ENCODE results near the gene UXS1. TPM values are rescaled to one million over a fixed set of nuclear protein-coding genes. Genes with fewer than 3 reads are reported as not detected.

The UXS1 gene
- total RNA-seq, 2 experiments from 2014 or later: 36.2 to 41.9 TPM

DNA sequence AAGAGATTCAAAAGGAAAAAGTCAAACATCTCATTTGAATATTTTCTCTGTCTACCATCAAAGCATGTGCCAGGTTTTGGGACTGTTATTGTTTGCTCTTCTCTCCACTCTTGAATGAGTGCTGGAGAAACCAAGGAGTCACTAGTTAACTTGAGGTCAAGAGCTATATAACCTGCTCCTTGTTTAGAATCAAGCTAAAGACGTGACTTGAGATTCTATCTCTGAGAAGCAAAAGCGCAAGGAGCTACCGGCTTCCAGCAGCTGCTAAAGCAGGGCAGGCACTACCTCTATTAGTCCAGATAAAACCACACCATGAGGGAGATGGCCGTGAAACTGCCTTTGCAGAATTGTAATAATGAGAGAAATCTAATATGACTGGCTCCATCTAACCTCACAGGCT is 36.0 kb downstream of the UXS1 start:
- Mint-ChIP-seq H3K27me3 (ENCODE audit: low read depth) (no peaks in the 10 kb centered on the region), H3K9me3 (peaks cover 12% of the 10 kb centered on the region), H3K27ac (peak overlapping the region; percentile 15), H3K36me3 (ENCODE audit: low read depth) (peaks cover 64% of the 10 kb centered on the region), H3K4me3 (no peak overlapping the region), H3K4me1 (ENCODE audit: low read depth) (peaks cover 73% of the 10 kb centered on the region)
- CTCF ChIA-PET: interaction anchor here (0.6 to 1.9 kb wide), 6 partner anchors 8 to 53 kb away, joined by 3 to 7 read pairs (median 4); no protein-coding TSS in a partner anchor
- DNase-seq: no peak
- intact Hi-C loops (cut with micrococcal nuclease): no loop called here

DNA sequence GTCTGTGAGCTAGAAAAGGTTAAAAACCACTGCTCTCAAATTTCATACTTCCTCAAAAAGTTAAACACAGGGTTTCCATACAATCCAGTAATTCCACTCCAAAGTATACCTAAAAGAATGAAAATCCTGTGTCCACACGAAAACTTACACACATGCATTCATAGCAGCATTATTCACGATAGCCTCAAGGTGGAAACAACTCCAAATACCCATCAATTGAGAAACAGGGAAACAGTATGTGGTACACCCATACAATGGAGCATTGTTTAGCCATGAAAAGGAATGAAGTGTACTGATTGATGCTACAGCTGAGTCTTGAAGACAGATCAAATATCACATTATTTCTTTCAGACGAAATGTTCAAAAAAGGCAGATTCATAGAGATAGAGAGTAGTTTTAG is 36.7 kb downstream of the UXS1 start:
- Mint-ChIP-seq H3K9me3 (peaks cover 12% of the 10 kb centered on the region), H3K27me3 (ENCODE audit: low read depth) (no peaks in the 10 kb centered on the region), H3K4me1 (ENCODE audit: low read depth) (peaks cover 69% of the 10 kb centered on the region), H3K4me3 (no peak overlapping the region), H3K27ac (peak overlapping the region; percentile 43), H3K36me3 (ENCODE audit: low read depth) (peaks cover 63% of the 10 kb centered on the region)
- CTCF ChIA-PET: interaction anchor here (1.4 to 1.5 kb wide), 2 partner anchors 9 to 35 kb away, joined by 5 read pairs; no protein-coding TSS in a partner anchor
- intact Hi-C loops (cut with micrococcal nuclease): no loop called here
- DNase-seq: no peak

DNA sequence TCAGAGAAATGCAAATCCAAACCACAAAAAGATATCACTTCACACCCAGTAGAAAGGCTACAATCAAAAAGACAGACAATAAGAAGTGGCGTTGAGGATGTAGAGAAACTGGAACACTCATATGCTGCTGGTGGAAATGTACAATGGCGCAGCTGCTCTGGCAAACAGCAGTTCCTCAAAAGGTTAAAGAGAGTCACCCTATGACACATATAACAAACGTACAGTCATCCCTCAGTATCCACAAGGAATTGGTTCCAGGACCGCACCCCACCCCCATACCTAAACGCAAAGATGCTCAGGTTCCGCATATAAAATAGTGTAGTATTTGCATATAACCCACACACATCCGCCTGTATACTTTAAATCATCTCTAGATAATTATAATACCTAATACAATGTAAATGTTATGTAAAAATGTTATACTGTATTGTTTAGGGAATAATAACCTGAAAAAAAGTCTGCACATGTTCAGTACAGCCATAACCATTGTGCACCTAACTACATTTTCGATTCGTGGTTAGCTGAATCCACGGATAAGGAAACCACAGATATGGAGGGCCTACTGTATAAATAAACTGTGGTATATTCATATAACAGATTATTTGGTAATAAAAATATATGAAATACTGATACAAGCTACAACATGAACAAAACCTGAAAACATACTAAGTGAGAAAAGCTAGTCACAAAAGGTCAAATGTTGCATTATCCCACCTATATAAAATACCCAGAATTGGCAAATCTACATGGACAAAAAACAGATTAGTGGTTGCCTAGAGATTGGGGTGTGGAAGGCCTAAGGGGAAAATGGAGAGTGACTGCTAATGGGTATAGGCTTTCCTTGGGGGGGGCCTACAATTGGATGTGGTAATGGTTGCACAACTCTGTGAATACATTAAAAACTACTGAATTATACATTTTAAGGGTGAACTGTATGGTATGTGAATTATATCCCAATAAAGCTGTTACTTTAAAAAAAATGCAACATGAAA is 37.5 kb downstream of the UXS1 start:
- peaks cover 66% of the 10 kb centered on the region for H3K36me3 Mint-ChIP-seq (ENCODE audit: low read depth)
- CTCF ChIA-PET: interaction anchor here (1.4 kb wide), 1 partner anchor 36 kb away, joined by 5 read pairs; no protein-coding TSS in a partner anchor
- H3K27me3 Mint-ChIP-seq (ENCODE audit: low read depth): no peaks in the 10 kb centered on the region
- no peak overlapping the region for H3K27ac Mint-ChIP-seq
- peak; percentile 20 for DNase-seq
- intact Hi-C loops (cut with micrococcal nuclease): no loop called here
- no peak overlapping the region for H3K4me3 Mint-ChIP-seq
- H3K4me1 Mint-ChIP-seq (ENCODE audit: low read depth): peaks cover 64% of the 10 kb centered on the region
- peaks cover 12% of the 10 kb centered on the region for H3K9me3 Mint-ChIP-seq

DNA sequence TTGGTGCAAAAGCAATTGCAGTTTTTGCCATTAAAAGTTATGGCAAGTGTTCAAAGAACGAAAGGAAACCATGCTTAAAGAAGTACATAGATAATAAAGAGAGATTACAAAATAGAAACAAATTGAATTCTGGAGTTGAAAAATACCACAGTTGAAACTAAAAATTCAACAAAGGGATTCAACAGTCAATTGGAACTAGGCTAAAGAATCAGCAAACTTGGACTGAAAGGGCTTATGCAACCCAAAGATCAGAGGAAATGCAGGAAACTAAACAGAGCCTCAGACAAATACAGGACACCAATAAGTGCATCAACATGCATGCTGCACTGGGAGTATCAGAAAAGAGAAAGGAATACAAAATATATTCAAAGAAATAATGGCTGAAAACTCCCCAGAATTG is 40.3 kb downstream of the UXS1 start:
- peaks cover 69% of the 10 kb centered on the region for H3K36me3 Mint-ChIP-seq (ENCODE audit: low read depth)
- peaks cover 12% of the 10 kb centered on the region for H3K9me3 Mint-ChIP-seq
- intact Hi-C loops (cut with micrococcal nuclease): no loop called here
- H3K27me3 Mint-ChIP-seq (ENCODE audit: low read depth): no peaks in the 10 kb centered on the region
- DNase-seq: no peak
- CTCF ChIA-PET: no interaction called here
- H3K27ac Mint-ChIP-seq: no peak overlapping the region
- H3K4me3 Mint-ChIP-seq: no peak overlapping the region
- peaks cover 37% of the 10 kb centered on the region for H3K4me1 Mint-ChIP-seq (ENCODE audit: low read depth)

DNA sequence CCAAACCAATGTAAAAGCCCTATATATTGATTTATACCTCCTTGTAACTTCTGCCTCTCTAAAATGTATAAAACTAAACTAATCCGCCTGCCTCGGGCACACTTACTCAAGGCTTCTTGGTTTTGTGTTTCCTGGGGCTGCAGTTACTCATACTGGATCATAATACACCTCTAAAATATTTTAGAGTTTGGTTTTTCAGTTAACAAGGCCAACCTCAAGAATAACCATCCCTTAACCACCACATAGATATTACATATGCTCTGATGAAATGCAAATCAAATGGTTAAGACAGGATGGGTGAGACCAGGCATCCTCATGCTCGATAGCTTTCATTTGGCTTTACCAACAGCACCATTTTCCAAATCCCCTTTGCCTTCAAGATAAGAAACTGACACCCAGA is 46.4 kb downstream of the UXS1 start:
- H3K36me3 Mint-ChIP-seq (ENCODE audit: low read depth): peaks cover 43% of the 10 kb centered on the region
- no peaks in the 10 kb centered on the region for H3K9me3 Mint-ChIP-seq
- H3K27ac Mint-ChIP-seq: peak overlapping the region; percentile 4
- intact Hi-C loops (cut with micrococcal nuclease): no loop called here
- DNase-seq: no peak
- H3K4me1 Mint-ChIP-seq (ENCODE audit: low read depth): peaks cover 44% of the 10 kb centered on the region
- CTCF ChIA-PET: interaction anchor here (1.4 to 1.8 kb wide), 2 partner anchors 13 to 24 kb away, joined by 4 to 5 read pairs; no protein-coding TSS in a partner anchor
- no peaks in the 10 kb centered on the region for H3K27me3 Mint-ChIP-seq (ENCODE audit: low read depth)
- no peak overlapping the region for H3K4me3 Mint-ChIP-seq

DNA sequence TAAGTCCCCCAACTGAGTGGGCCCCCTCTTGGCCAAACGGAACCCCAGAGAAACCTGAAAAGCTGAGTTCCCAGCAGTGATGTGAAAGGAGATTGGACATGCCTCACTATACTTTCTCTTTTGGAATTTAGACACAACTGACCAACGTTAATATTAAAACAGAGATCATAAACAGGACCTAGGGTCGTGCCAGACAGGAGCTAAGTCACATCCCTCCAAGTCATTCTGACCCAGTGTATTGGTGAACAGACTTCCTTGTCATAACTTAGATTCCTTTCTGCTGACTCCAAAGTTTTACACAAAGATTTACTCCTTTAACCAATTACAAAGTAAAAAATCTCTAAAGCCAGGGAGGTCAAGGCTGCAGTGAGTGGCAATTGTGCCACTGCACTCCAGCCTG is 46.9 kb downstream of the UXS1 start:
- no peaks in the 10 kb centered on the region for H3K27me3 Mint-ChIP-seq (ENCODE audit: low read depth)
- H3K4me3 Mint-ChIP-seq: no peak overlapping the region
- CTCF ChIA-PET: interaction anchor here (1.4 kb wide), 1 partner anchor 23 kb away, joined by 5 read pairs; no protein-coding TSS in a partner anchor
- H3K4me1 Mint-ChIP-seq (ENCODE audit: low read depth): peaks cover 49% of the 10 kb centered on the region
- no peaks in the 10 kb centered on the region for H3K9me3 Mint-ChIP-seq
- intact Hi-C loops (cut with micrococcal nuclease): no loop called here
- H3K36me3 Mint-ChIP-seq (ENCODE audit: low read depth): peaks cover 47% of the 10 kb centered on the region
- no peak for DNase-seq
- no peak overlapping the region for H3K27ac Mint-ChIP-seq

DNA sequence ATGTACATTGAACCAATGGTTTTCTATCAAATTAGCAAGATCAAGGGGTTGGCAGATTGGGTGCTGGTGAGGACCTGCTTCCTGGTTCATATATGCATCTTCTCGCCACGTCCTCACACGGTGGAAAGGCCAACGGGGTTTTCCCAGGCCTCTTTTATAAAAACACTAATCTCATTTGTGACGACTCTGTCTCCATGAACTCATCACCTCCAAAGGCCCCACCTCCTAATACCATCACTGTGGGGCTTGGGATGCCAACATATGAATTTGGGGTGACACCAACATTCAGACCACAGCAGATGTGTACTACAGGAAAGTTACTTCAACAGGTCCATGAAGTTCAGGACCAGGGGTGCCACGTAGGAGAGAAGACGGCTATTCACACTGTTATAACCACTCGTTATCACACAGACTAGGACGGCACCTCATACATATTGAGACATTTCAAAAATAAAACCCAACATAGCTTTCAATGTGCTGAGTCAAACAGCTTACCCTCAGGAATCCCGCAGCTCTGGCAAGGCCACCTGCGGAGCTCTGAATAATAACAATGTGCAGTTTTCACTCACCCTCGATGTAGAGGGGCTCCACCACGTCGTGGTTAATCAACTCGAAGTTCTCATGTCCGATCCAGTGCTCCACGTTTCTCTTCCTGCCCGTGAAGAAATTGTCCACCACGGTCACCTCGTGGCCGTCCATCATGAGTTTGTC is 49.3 kb downstream of the UXS1 start:
- Mint-ChIP-seq H3K36me3 (ENCODE audit: low read depth) (peaks cover 37% of the 10 kb centered on the region), H3K4me1 (ENCODE audit: low read depth) (peaks cover 66% of the 10 kb centered on the region), H3K27me3 (ENCODE audit: low read depth) (no peaks in the 10 kb centered on the region), H3K4me3 (no peak overlapping the region), H3K9me3 (no peaks in the 10 kb centered on the region), H3K27ac (peak overlapping the region; percentile 87)
- CTCF ChIA-PET: no interaction called here
- intact Hi-C loops (cut with micrococcal nuclease): loop anchor here (1.0 to 5.0 kb wide), 3 partner anchors 16 to 392 kb away; no protein-coding TSS in a partner anchor
- DNase-seq: peak; percentile 79

DNA sequence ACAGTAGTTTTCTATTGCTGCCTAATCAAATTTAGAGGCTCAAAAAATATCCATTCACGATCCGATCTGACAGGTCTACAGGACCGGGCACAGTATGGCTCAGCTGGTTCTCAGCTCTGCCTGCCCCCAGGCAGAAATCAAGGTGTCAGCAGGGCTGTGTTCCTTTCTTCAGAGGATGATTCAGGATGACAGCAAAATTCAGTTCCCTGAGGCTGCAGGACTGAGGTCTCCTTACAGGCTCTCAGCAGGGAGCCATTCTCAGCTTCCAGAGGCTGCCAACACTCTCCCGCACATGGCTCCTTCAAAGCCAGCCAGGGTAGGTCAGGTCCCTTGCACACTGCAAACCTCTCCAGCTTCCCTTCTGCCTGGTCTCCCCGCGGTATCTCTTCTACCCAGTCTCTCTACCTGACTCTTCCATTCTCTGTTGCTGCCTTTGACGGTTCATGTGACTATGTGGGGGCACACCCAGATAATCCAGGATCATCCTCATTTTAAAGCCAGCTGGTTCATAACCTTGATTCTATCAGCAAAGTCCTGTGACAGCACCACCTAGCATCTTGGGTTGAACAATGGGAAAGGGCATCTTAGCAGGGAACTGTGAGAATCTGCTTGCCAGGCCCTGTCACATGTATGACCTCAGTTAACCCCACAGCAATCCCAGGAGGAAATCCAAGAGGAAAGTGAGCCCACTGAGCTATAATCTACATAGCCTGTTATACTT is 50.4 kb downstream of the UXS1 start:
- Mint-ChIP-seq H3K4me3 (no peak overlapping the region), H3K4me1 (ENCODE audit: low read depth) (peaks cover 77% of the 10 kb centered on the region), H3K27me3 (ENCODE audit: low read depth) (no peaks in the 10 kb centered on the region), H3K36me3 (ENCODE audit: low read depth) (peaks cover 28% of the 10 kb centered on the region), H3K27ac (peak overlapping the region; percentile 66), H3K9me3 (no peaks in the 10 kb centered on the region)
- CTCF ChIA-PET: interaction anchor here (0.6 to 1.2 kb wide), 4 partner anchors 15 to 545 kb away, joined by 3 to 5 read pairs (median 4); no protein-coding TSS in a partner anchor
- intact Hi-C loops (cut with micrococcal nuclease): loop anchor here (1.0 to 5.0 kb wide), 3 partner anchors 17 to 391 kb away; no protein-coding TSS in a partner anchor
- no peak for DNase-seq

DNA sequence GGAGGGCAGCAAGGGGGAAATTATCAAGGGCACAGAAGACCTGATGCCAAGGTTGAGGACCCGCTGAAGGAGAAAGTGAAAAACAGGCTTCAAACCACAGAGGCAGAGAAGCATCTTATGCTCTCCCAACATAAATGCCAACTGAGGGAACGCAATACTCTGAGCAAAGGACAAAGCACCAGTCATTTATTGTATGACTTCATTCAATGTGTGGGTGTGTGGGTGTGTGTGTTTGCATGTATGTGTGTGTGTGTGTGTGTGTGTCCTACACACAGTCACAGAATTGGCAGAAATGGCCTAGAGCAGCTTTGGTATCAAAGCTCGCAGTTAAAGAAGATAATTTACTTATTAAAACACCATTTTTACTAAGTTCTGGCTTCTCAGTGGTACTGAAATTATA is 51.4 kb downstream of the UXS1 start:
- peaks cover 33% of the 10 kb centered on the region for H3K36me3 Mint-ChIP-seq (ENCODE audit: low read depth)

DNA sequence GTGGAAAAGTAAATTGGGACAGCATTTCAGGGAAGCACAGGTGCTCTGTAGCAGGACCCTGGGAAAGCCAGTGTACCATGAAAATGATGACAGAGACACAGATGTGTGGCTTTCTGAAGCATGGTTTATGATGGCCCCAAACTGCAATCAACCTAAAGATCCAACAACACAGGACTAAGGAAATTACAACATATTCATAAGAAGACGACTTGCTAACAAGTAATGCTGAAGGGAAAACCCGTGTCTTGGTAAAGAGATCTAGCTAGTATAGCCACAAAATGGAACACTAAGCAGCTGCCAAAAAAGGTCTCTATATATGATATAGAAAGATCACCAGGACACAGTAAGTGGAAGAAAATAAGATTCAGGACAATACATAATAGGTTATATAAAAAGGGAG is 53.2 kb downstream of the UXS1 start:
- DNase-seq: no peak
- intact Hi-C loops (cut with micrococcal nuclease): loop anchor here (1.0 to 5.0 kb wide), 3 partner anchors 34 to 389 kb away; no protein-coding TSS in a partner anchor
- Mint-ChIP-seq H3K4me3 (no peak overlapping the region), H3K27me3 (ENCODE audit: low read depth) (no peaks in the 10 kb centered on the region), H3K4me1 (ENCODE audit: low read depth) (peaks cover 71% of the 10 kb centered on the region), H3K27ac (peak overlapping the region; percentile 94), H3K9me3 (no peaks in the 10 kb centered on the region), H3K36me3 (ENCODE audit: low read depth) (peaks cover 30% of the 10 kb centered on the region)
- CTCF ChIA-PET: interaction anchor here (0.6 to 2.8 kb wide), 7 partner anchors 9 to 351 kb away, joined by 3 to 8 read pairs (median 4); no protein-coding TSS in a partner anchor

More for the DNA sequence above, 51.4 kb downstream of the UXS1 start:
- no peaks in the 10 kb centered on the region for H3K27me3 Mint-ChIP-seq (ENCODE audit: low read depth)
- no peaks in the 10 kb centered on the region for H3K9me3 Mint-ChIP-seq
- intact Hi-C loops (cut with micrococcal nuclease): loop anchor here (5.0 kb wide), 2 partner anchors 35 to 390 kb away; no protein-coding TSS in a partner anchor
- peak; percentile 54 for DNase-seq
- CTCF ChIA-PET: interaction anchor here (0.6 to 1.2 kb wide), 4 partner anchors 16 to 424 kb away, joined by 3 to 5 read pairs (median 3); no protein-coding TSS in a partner anchor
- H3K27ac Mint-ChIP-seq: peak overlapping the region; percentile 68
- H3K4me1 Mint-ChIP-seq (ENCODE audit: low read depth): peaks cover 81% of the 10 kb centered on the region
- H3K4me3 Mint-ChIP-seq: no peak overlapping the region

DNA sequence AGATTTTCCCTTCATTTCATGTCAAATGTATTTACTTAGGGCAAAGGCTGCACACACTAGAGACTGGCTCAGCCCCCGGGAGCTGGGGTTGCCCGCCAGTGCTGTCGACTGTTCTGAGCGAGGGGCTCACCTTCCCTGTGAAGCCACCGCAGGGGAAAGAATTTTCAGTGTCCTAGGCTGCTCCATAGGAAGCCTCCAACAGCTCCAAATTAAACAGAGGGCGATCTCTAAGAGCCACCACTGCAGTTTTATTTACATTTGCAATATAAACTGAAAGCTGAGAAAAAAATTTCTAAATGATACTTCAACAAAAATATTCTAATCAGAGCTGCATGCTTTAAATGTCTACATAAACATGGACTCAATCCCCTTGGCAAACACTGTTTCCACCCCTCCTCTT is 54.0 kb downstream of the UXS1 start:
- Mint-ChIP-seq H3K36me3 (ENCODE audit: low read depth) (peaks cover 27% of the 10 kb centered on the region), H3K4me3 (no peak overlapping the region), H3K27me3 (ENCODE audit: low read depth) (no peaks in the 10 kb centered on the region), H3K4me1 (ENCODE audit: low read depth) (peaks cover 67% of the 10 kb centered on the region), H3K9me3 (no peaks in the 10 kb centered on the region), H3K27ac (peak overlapping the region; percentile 94)
- DNase-seq: no peak
- CTCF ChIA-PET: interaction anchor here (0.5 to 2.8 kb wide), 7 partner anchors 18 to 535 kb away, joined by 3 to 8 read pairs (median 4); no protein-coding TSS in a partner anchor
- intact Hi-C loops (cut with micrococcal nuclease): loop anchor here (5.0 kb wide), 2 partner anchors 33 to 388 kb away; no protein-coding TSS in a partner anchor
